GM23338 (cell line): ENCODE data around the gene CYSTM1.

ENCODE experiments used
- CREB1 ChIP-seq: fragments of 250-450 bp; sonication (Bioruptor Pico); IDR thresholded peaks from 2 replicates; pipeline ENCODE4 v1.5.0; 2020; ENCODE audit warnings: low read depth, mild to moderate bottlenecking, moderate library complexity
- ETS1 ChIP-seq: IDR thresholded peaks from 2 replicates; pipeline ENCODE4 v1.6.1; 2016; ENCODE audit warnings: antibody characterized with exemption
- EZH2 ChIP-seq: fragments of 200-600 bp; sonication (generic); IDR thresholded peaks from one replicate; pipeline ENCODE4 v1.8.0; 2017; ENCODE audit warnings: antibody characterized with exemption, mild to moderate bottlenecking, low read depth; ENCODE audit not compliant: unreplicated experiment
- EZH2phosphoT487 ChIP-seq: fragments of 200-600 bp; sonication (generic); IDR thresholded peaks from one replicate; pipeline ENCODE4 v1.8.1; 2018; ENCODE audit warnings: antibody characterized with exemption; ENCODE audit not compliant: unreplicated experiment
- JUNB ChIP-seq: IDR thresholded peaks from one replicate; pipeline ENCODE4 v1.6.1; 2016; ENCODE audit warnings: antibody characterized with exemption; ENCODE audit not compliant: unreplicated experiment
- NANOG ChIP-seq: IDR thresholded peaks from 2 replicates; pipeline ENCODE4 v1.6.1; 2016; ENCODE audit warnings: antibody characterized with exemption, borderline replicate concordance
- POLR2AphosphoS5 ChIP-seq: IDR thresholded peaks from 2 replicates; pipeline ENCODE4 v1.6.1; 2016; ENCODE audit warnings: antibody characterized with exemption, low read depth
- REST ChIP-seq: IDR thresholded peaks from one replicate; pipeline ENCODE4 v1.6.1; 2018; ENCODE audit warnings: antibody characterized with exemption; ENCODE audit not compliant: unreplicated experiment
- STAT1 ChIP-seq: IDR thresholded peaks from one replicate; pipeline ENCODE4 v1.6.1; 2016; ENCODE audit warnings: antibody characterized with exemption; ENCODE audit not compliant: unreplicated experiment
- ZNF114 ChIP-seq: fragments of 250-450 bp; sonication (Bioruptor Pico); IDR thresholded peaks from 2 replicates; pipeline ENCODE4 v1.5.0; 2020; ENCODE audit warnings: mild to moderate bottlenecking, moderate library complexity
- ZNF331 ChIP-seq: fragments of 250-450 bp; sonication (Bioruptor Pico); IDR thresholded peaks from 2 replicates; pipeline ENCODE4 v1.5.0; 2020; ENCODE audit warnings: low read depth, mild to moderate bottlenecking, moderate library complexity
- ZNF462 ChIP-seq: fragments of 250-450 bp; sonication (Bioruptor Pico); IDR thresholded peaks from 2 replicates; pipeline ENCODE4 v1.5.0; 2020; ENCODE audit warnings: mild to moderate bottlenecking, moderate library complexity
- TF ChIP-seq, protein P1 (sequence below), 2 experiments: fragments of 200-600 bp in 1 of 2; sonication (generic) in 1 of 2; conservative IDR thresholded peaks; 2 replicates each; pipeline versions ENCODE4 v1.5.1 to v1.6.1; 2016 to 2017; ENCODE audit warnings: antibody characterized with exemption in 2 of 2, low read depth in 2 of 2, mild to moderate bottlenecking in 2 of 2, moderate library complexity in 1 of 2

- TF ChIP-seq EZH2phosphoT487 (no peak), POLR2AphosphoS5 (no peak), EZH2 (no peak), NANOG (no peak), REST (no peak), ZNF462 (CRISPR knock-in tag) (no peak), ZNF114 (CRISPR knock-in tag) (no peak), JUNB (no peak), STAT1 (no peak), CREB1 (peak; percentile 45), ZNF331 (CRISPR knock-in tag) (no peak), ETS1 (no peak)
- TF ChIP-seq, protein P1, sequence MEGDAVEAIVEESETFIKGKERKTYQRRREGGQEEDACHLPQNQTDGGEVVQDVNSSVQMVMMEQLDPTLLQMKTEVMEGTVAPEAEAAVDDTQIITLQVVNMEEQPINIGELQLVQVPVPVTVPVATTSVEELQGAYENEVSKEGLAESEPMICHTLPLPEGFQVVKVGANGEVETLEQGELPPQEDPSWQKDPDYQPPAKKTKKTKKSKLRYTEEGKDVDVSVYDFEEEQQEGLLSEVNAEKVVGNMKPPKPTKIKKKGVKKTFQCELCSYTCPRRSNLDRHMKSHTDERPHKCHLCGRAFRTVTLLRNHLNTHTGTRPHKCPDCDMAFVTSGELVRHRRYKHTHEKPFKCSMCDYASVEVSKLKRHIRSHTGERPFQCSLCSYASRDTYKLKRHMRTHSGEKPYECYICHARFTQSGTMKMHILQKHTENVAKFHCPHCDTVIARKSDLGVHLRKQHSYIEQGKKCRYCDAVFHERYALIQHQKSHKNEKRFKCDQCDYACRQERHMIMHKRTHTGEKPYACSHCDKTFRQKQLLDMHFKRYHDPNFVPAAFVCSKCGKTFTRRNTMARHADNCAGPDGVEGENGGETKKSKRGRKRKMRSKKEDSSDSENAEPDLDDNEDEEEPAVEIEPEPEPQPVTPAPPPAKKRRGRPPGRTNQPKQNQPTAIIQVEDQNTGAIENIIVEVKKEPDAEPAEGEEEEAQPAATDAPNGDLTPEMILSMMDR (conservative IDR thresholded peaks at IDR 0.05; ENCODE audit: low read depth in 2 of 2) = no peak
Measured at GRCh38 chr5:140153905-140154304, 21.1 kb upstream of the CYSTM1 start.
